ENCODE measurements around the gene KRTAP9-6. TPM values are rescaled to one million over a fixed set of nuclear protein-coding genes. Genes with fewer than 3 reads are reported as not detected.

Gene KRTAP9-6
- not detected for total RNA-seq

GRCh38 chr17:41265078-41265477 lies at the start of gene KRTAP9-6:
Gene KRTAP9-6, plus strand, starts transcription at chr17:41265378. Its CDS starts 0 bp downstream, at chr17:41265378.

GRCh38 chr17:41226598-41227095 lies 38.5 kb upstream of the KRTAP9-6 start, which contains the start of gene KRTAP9-2:
Gene KRTAP9-2, plus strand, starts transcription at chr17:41226648. Its CDS starts 7 bp downstream, at chr17:41226655.

GRCh38 chr17:41232399-41233105 lies 32.6 kb upstream of the KRTAP9-6 start, which contains the start of gene KRTAP9-3:
Gene KRTAP9-3, plus strand, starts transcription at chr17:41232449. Its CDS starts 53 bp downstream, at chr17:41232502.

GRCh38 chr17:41237949-41238437 lies 27.2 kb upstream of the KRTAP9-6 start, which contains the start of gene KRTAP9-8:
Gene KRTAP9-8, plus strand, starts transcription at chr17:41237999. Its CDS starts 53 bp downstream, at chr17:41238052.

GRCh38 chr17:41249637-41250240 lies 15.4 kb upstream of the KRTAP9-6 start, which contains the start of gene KRTAP9-4:
Gene KRTAP9-4, plus strand, starts transcription at chr17:41249687. Its CDS starts 34 bp downstream, at chr17:41249721.

GRCh38 chr17:41255381-41256290 lies 9.5 kb upstream of the KRTAP9-6 start, which contains the start of gene KRTAP9-9:
Gene KRTAP9-9, plus strand, starts transcription at chr17:41255384.

GRCh38 chr17:41275648-41276190 lies 10.5 kb downstream of the KRTAP9-6 start, which contains the start of gene KRTAP9-7:
Gene KRTAP9-7, plus strand, starts transcription at chr17:41275698. Its CDS starts 0 bp downstream, at chr17:41275698.

GRCh38 chr17:41301916-41302901 lies 37.0 kb downstream of the KRTAP9-6 start, which contains the start of gene KRTAP29-1:
Gene KRTAP29-1, minus strand, starts transcription at chr17:41302851. Its CDS starts 0 bp downstream, at chr17:41302851.

GRCh38 chr17:41308918-41309359 lies 43.8 kb downstream of the KRTAP9-6 start, which contains the start of gene KRTAP16-1:
Gene KRTAP16-1, minus strand, starts transcription at chr17:41309309. Its CDS starts 56 bp downstream, at chr17:41309253.

GRCh38 chr17:41315204-41315794 lies 50.1 kb downstream of the KRTAP9-6 start, which contains the start of gene KRTAP17-1:
Gene KRTAP17-1, minus strand, starts transcription at chr17:41315710. Its CDS starts 60 bp downstream, at chr17:41315650.

Small RNA genes lying within 50 kb of the gene (small RNA-seq; reads per million reads assigned to genes)
- gene KRTAP9-10P = 0 reads per million in 2 donors

Other genes starting within 250 kb of the KRTAP9-6 start
- not detected for gene KRTAP1-5, start 238.2 kb upstream of the KRTAP9-6 start, total RNA-seq
- gene KRTAP1-4, start 235.2 kb upstream of the KRTAP9-6 start, total RNA-seq = not detected
- gene KRTAP1-3, start 230.5 kb upstream of the KRTAP9-6 start, total RNA-seq = not detected
- not detected for gene KRTAP1-1, start 223.9 kb upstream of the KRTAP9-6 start, total RNA-seq
- not detected for gene KRTAP2-1, start 218.1 kb upstream of the KRTAP9-6 start, total RNA-seq
- gene KRTAP2-2, start 210.1 kb upstream of the KRTAP9-6 start, total RNA-seq = not detected
- not detected for gene KRTAP2-3, start 205.3 kb upstream of the KRTAP9-6 start, total RNA-seq
- not detected for gene KRTAP2-4, start 199.5 kb upstream of the KRTAP9-6 start, total RNA-seq
- not detected for gene KRTAP4-7, start 181.2 kb upstream of the KRTAP9-6 start, total RNA-seq
- gene KRTAP4-8, start 167.2 kb upstream of the KRTAP9-6 start, total RNA-seq = not detected
- not detected for gene KRTAP4-16, start 163.2 kb upstream of the KRTAP9-6 start, total RNA-seq
- not detected for gene KRTAP4-9, start 160.0 kb upstream of the KRTAP9-6 start, total RNA-seq
- not detected for gene KRTAP4-11, start 147.0 kb upstream of the KRTAP9-6 start, total RNA-seq
- not detected for gene KRTAP4-12, start 141.2 kb upstream of the KRTAP9-6 start, total RNA-seq
- gene KRTAP4-6, start 124.8 kb upstream of the KRTAP9-6 start, total RNA-seq = not detected
- not detected for gene KRTAP4-5, start 115.6 kb upstream of the KRTAP9-6 start, total RNA-seq
- gene KRTAP4-4, start 104.6 kb upstream of the KRTAP9-6 start, total RNA-seq = not detected
- gene KRTAP4-3, start 97.2 kb upstream of the KRTAP9-6 start, total RNA-seq = not detected
- gene KRTAP4-2, start 87.2 kb upstream of the KRTAP9-6 start, total RNA-seq = not detected
- not detected for gene KRTAP4-1, start 80.5 kb upstream of the KRTAP9-6 start, total RNA-seq
- gene KRTAP9-1, start 75.5 kb upstream of the KRTAP9-6 start, total RNA-seq = not detected
- not detected for gene KRTAP9-2, start 38.7 kb upstream of the KRTAP9-6 start, total RNA-seq
- not detected for gene KRTAP9-3, start 32.9 kb upstream of the KRTAP9-6 start, total RNA-seq
- not detected for gene KRTAP9-8, start 27.4 kb upstream of the KRTAP9-6 start, total RNA-seq
- gene KRTAP9-4, start 15.7 kb upstream of the KRTAP9-6 start, total RNA-seq = not detected
- not detected for gene KRTAP9-9, start 10.0 kb upstream of the KRTAP9-6 start, total RNA-seq
- not detected for gene KRTAP9-7, start 10.3 kb downstream of the KRTAP9-6 start, total RNA-seq
- gene KRTAP29-1, start 37.5 kb downstream of the KRTAP9-6 start, total RNA-seq = not detected
- not detected for gene KRTAP16-1, start 43.9 kb downstream of the KRTAP9-6 start, total RNA-seq
- gene KRTAP17-1, start 50.3 kb downstream of the KRTAP9-6 start, total RNA-seq = not detected
- gene KRT33A, start 85.5 kb downstream of the KRTAP9-6 start, total RNA-seq = not detected
- not detected for gene KRT33B, start 104.4 kb downstream of the KRTAP9-6 start, total RNA-seq
- gene KRT34, start 116.9 kb downstream of the KRTAP9-6 start, total RNA-seq = not detected
- gene KRT31, start 132.2 kb downstream of the KRTAP9-6 start, total RNA-seq = not detected
- gene KRT37, start 159.2 kb downstream of the KRTAP9-6 start, total RNA-seq = not detected
- not detected for gene KRT38, start 175.6 kb downstream of the KRTAP9-6 start, total RNA-seq
- gene KRT32, start 202.0 kb downstream of the KRTAP9-6 start, total RNA-seq = not detected
- gene KRT35, start 215.8 kb downstream of the KRTAP9-6 start, total RNA-seq = not detected
- not detected for gene KRT36, start 224.5 kb downstream of the KRTAP9-6 start, total RNA-seq
- not detected for gene KRT13, start 240.2 kb downstream of the KRTAP9-6 start, total RNA-seq

Data from melanocyte of skin (primary cell).